Measurements from ENCODE around the gene GATB.
A peak's percentile ranks its signal among the peaks of the same experiment; 100 is the strongest.

The GATB gene

DNA sequence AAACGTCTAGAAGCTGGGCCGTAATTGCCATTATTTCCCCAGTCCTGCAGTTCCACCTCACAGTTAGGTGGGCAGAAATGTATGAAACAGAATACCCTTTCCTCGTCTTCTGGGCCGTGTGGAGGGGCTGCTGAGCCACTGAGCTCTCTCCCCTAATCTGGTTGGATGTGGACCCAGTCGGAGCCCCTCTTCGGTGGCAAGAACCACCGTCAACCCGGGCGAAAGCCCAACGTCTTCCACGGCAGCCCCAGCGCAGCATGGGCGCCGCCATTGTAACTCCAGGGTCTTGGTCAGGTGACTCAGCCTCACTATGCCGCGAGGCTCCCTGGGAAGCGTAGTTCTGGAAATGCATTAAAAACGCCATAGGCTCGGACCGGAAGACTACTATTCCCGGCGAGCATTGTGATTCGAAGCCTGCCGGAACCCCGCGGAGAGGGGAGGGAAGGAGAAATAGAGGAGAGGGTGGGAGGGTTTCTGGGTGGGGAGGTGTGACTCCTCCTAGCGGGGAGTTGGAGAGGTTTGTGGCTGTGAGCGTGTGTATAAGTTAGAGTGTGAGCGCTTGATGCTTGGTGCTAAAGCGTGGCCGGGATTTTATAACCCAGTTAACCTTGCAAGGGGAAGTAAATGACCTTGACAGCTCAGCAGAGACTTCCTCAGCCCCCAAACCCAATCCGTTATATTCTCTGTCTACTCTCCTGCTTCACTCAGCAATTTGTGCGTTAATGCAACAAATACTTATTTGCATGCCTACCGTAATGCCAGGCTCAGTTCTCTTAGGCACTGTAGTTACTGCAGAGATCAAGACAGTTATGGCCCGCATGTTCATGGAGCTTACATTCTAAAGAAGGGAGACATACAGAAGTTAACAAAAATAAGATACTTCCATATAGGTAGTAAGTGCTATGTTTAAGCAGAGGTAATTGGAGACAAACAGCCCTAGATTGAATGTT is at the start of gene GATB:
GATB (minus strand) TSS at position 296 of the 950 bp plus-strand sequence; CDS start at position 271, 25 bp downstream.
- DNase-seq = peak; percentile 83

DNA sequence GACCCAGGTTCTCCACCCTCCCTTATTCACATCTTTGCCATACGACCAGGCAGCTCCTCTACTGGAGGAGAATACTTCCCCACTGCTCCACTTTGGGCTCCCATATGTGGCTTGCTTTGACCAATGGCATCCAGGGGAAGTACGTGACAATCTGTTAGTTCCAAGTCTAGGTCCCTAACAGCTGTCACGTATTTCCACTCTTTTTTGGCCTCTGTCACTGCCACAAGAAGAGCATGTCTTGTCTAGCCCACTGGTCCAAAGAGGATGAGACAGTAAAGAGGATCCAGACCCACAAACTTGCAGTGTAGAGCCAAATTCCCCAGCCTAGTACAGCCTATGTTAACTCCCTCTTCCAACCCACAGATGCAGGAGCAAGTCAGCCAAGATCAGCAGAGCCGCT is 49.7 kb upstream of the GATB start:
- no peak for DNase-seq

DNA sequence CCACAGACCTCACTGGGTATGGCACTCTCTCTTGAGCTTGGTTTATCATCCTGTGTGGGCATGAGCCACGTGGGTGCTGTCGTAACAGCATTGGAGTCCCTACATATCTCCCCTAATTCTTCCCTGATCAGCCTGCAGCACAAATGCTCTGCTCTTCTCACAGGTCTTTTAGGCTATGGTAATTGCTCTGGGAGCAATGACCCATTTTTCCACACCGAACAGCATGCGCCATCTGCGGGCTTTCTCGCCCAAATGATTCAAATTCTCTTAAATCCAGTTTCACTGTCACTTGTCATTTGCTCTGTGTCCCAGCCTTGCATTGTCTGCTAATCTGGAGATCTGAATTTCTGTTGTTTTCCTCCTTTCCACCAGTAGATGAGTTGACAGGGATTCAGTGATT is 48.9 kb upstream of the GATB start:
- no peak for DNase-seq

- DNase-seq = peak; percentile 8
Observed at GRCh38 chr4:151808542-151808941, 47.7 kb upstream of the GATB start.

DNA sequence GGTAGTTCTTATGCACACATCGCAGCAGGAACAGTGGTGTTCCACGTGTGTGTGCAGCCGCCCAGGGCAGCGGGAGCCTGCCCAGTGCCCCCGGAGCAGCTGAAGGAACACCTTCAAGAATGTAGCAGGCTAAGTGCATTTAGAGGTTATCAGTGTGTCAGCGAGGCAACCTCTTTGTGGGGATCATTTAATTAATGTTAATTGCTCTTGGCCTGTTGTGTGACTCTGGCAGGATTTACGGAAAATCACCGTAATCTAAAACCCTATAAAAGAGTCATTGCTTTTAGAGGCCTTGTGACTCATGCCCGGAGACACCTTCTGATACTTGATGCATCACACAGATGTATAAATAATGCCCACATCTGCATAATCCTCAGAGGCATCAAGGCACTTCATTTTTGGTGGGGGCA is 47.3 kb upstream of the GATB start:
- DNase-seq = peak; percentile 16

GRCh38 chr4:151807220-151807619 is 46.4 kb upstream of the GATB start:
- no peak for DNase-seq

DNA sequence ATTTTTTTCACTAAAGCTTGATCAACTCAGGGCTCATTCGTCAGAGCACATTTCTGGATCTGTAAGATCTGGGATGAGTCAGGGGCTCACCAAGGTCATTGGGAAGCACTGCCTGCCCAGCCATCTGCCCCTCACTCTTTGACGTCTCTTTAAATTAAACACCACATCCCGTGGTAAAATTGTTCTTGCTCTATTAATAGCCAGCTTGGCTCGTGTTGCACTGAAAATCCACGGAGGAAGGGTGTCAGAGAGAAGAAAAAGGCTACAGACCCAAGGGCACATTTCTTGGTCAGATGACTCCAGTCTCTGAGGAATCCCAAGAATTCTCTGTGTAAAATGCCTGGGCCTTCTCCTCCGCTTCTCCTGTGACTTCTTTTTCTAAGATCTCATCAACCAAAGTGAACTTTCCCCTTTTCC is 45.7 kb upstream of the GATB start:
- no peak for DNase-seq

GRCh38 chr4:151804821-151805220 is 44.0 kb upstream of the GATB start:
- DNase-seq = no peak

GRCh38 chr4:151804086-151804630 is 43.4 kb upstream of the GATB start:
- no peak for DNase-seq

GRCh38 chr4:151803246-151803645 is 42.4 kb upstream of the GATB start:
- no peak for DNase-seq

DNA sequence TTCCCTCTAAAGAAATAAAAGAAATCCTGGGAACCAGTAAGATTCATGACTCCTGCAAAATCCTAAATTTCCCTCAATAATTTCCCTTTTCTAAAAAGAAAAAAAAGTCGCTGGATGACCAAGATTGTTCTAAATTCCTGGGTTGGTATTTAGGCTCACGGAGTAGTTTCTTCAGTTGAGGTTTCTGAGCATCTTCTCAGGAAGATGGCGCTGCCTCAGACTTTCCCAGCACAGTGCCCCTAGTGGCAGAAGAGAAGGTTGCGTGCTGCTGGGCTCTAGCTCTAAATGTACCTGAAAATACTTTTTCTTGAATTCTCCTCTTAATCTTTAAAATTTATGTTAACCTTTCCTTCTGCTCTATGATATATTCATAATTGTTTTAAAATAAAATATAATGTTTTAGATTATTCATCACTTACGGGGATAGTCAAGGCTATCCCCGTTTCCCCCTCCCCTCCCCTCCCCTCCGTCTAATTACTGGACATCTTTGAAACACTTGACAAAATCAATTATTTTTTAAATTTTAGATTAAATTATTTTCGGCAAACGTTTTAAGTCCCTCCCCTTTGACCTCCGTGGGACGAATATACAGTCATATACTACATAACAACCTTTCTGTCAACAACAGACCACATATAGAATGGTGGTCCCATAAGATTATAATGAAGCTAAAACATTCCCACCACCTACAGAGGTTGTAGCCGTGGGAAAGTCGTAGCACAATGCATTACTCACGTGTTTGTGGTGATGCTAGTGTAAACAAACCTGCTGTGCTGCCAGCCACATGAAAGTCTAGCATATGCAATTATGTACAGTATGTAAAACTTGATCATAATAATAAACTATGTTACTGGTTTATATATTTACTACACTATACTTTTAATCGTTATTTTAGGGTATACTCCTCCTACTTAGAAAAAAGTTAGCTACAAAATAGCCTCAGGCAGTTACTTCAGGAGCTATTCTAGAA is 41.0 kb upstream of the GATB start:
- DNase-seq = no peak

- no peak for DNase-seq
Observed at GRCh38 chr4:151799417-151800012, 38.7 kb upstream of the GATB start.

GRCh38 chr4:151798678-151799416 is 38.0 kb upstream of the GATB start:
- no peak for DNase-seq

DNA sequence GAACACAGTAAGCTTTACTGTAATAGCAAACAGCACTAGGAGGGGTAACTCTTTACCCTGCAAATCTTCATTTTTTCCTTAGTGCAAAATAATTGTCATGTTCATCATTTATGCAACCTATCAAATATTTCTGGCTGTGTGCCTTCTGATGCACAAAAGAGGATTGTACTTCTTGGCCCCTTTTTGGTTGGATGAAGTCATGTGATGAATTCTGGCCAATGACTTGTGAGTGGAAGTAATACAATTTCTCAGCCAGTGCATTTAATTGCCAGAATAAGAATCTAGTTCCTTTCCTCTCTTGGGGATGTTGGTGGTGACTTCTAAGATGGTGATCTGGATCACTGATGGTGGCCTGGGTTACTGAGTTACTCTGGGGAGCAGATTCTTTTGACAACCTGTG is 37.0 kb upstream of the GATB start:
- no peak for DNase-seq

DNA sequence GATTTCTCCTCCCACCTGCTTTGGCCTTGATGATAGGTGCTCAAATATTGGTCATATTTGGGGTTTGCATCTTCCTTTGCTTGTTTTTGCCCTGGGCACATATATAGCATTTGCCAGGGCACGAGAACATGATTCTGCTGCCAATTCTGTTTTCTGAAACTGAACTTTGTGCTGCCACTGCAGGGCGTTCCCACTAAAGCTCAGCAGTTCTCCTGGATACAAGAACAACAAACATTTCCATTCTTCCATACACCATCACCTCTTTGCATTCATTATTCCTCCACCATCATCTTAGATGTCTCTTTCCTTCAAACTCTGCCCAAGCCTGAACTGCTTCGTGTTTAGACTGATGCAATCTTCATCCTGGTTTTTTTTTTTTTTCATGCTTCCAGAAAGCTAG is 36.3 kb upstream of the GATB start:
- no peak for DNase-seq

GRCh38 chr4:151796106-151796505 is 35.3 kb upstream of the GATB start:
- DNase-seq = no peak

- no peak for DNase-seq
Observed at GRCh38 chr4:151792995-151793394, 32.2 kb upstream of the GATB start.

GRCh38 chr4:151792530-151792929 is 31.7 kb upstream of the GATB start:
- DNase-seq = no peak

- no peak for DNase-seq
Observed at GRCh38 chr4:151788021-151788420, 27.2 kb upstream of the GATB start.

- no peak for DNase-seq
Observed at GRCh38 chr4:151786158-151786495, 25.3 kb upstream of the GATB start.

DNA sequence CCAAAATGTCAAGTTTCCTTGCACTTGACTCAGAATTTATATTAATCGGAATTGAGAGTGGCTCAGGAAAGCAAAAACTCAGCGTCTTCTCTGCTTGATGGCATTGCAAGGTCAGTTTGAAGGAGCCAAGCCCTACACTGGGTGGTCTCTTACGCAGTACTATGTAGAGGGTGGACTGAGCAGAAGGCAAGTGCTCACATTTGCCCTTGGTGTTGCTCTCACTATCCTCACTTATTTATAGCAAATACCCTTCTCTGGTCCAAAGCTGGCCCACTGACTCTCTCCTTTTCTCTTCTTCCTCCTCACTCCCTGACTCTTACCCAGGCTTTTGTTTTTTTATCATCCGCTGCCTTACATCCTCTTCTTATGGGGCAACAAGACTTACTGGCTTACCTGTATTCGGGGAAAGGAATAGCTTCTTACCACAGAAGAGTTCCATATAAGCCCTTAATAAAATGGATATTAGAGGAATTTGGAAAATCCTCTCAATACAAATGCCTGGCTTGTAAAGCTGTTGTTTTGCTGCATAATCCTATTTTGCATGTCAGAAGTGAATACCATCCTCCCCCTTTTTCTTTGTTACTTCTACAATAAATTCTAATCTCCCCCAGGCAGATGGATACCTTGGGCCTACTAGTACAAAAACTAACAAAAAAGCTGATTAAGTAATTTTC is 24.8 kb upstream of the GATB start:
- DNase-seq = no peak

DNA sequence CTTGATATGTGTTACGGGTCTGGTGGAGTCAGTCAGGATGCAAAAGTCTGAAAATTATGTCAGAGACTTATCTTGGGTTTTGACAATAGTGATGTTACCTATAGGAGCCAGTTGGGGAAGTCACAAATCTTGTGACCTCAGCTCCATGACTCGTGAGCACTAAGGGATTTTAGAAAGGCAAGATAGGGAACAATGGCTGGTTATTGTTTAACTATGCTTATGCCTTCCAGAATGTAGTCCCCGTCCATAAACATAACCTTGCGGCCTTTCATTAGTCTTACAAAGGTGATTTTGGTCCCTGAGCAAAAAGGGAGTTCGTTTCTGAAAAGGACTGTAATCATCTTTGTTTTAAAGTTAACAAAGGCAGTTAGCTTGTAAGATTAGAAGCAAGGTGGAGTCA is 23.9 kb upstream of the GATB start:
- no peak for DNase-seq
